MM.1S (cell line): ENCODE results near the gene TMEM175.

Experiments used
- CTCF ChIP-seq: fragments of 300-600 bp; sonication (generic); IDR thresholded peaks from 2 replicates; pipeline ENCODE4 v1.5.1; 2016; ENCODE audit warnings: antibody characterized with exemption, low read length, mixed read lengths
- EZH2 ChIP-seq: fragments of 300-600 bp; sonication (generic); optimal IDR thresholded peaks from 2 replicates; pipeline ENCODE3; 2017; ENCODE audit warnings: low read depth, mild to moderate bottlenecking, antibody characterized with exemption, low read length, mixed read lengths

GRCh38 chr4:974668-975067, 42.4 kb downstream of the TMEM175 start:
- TF ChIP-seq CTCF (no peak), EZH2 (no peak)
